GM12872 (cell line): Measurements from ENCODE around the gene ELL.

ENCODE experiments used
- CTCF ChIP-seq: IDR thresholded peaks from 3 replicates; pipeline ENCODE4 v1.5.1; 2011; ENCODE audit warnings: low read depth, mild to moderate bottlenecking, low read length, moderate library complexity; ENCODE audit not compliant: insufficient read depth

ELL gene

GRCh38 chr19:18425515-18426415 lies 96.1 kb downstream of the ELL start:
- TF ChIP-seq CTCF, result no peak

- no peak for TF ChIP-seq CTCF
Measured at GRCh38 chr19:18424890-18425514, 96.9 kb downstream of the ELL start.

- TF ChIP-seq CTCF, result no peak
Measured at GRCh38 chr19:18424122-18424889, 97.6 kb downstream of the ELL start.

- no peak for TF ChIP-seq CTCF
Measured at GRCh38 chr19:18423258-18424020, 98.4 kb downstream of the ELL start.

- TF ChIP-seq CTCF, result 0 out of 3 replicates have a peak, but pooled peaks have one; percentile 2
Measured at GRCh38 chr19:18422530-18423191, 99.2 kb downstream of the ELL start.

GRCh38 chr19:18421371-18421959 lies 100.4 kb downstream of the ELL start:
- TF ChIP-seq CTCF, result no peak
